Measurements from ENCODE around the gene KLF7. TPM values are rescaled to one million over a fixed set of nuclear protein-coding genes. Genes with fewer than 3 reads are reported as not detected.

The KLF7 gene
- total RNA-seq, 1 experiment from 2014 or later: 32.2 TPM

DNA sequence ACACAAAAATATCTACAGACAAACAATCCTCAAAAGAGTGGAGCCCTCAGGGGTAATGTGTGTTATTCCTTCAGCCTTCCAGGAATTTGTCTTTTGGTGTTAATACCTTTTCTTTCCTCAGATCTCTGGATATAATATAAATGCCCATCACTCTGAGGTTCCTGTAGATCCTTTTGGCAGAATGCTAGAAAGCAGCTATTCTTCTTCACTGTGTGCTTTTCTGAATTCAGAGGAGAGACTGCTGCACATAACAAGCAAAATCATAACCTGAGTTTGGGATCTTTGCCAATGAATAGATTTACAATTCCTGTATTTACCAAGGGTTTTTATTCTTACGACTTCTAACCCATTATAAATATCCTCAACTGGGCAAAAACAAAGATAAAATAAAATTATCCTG lies 57.3 kb downstream of the KLF7 start:
- H3K4ac ChIP-seq (ENCODE audit: low read depth, low read length): no peak overlapping the region
- no peak overlapping the region for H2BK20ac ChIP-seq (ENCODE audit: low read depth, low read length, poor library complexity, severe bottlenecking)
- no peak overlapping the region for H2BK120ac ChIP-seq (ENCODE audit: low read depth, low read length, poor library complexity, severe bottlenecking)
- WGBS (ENCODE audit: extremely low coverage, insufficient read length, low lambda C conversion rate): no CpG with 5 or more reads among the region's 1 CpG
- H3K14ac ChIP-seq (ENCODE audit: insufficient read depth, low read length): no peak overlapping the region
- no peaks in the 10 kb centered on the region for H3K79me2 ChIP-seq (ENCODE audit: insufficient read depth, low read length)
- H4K5ac ChIP-seq (ENCODE audit: insufficient read length, low read depth, low read length): no peak overlapping the region
- TF ChIP-seq, protein P1, sequence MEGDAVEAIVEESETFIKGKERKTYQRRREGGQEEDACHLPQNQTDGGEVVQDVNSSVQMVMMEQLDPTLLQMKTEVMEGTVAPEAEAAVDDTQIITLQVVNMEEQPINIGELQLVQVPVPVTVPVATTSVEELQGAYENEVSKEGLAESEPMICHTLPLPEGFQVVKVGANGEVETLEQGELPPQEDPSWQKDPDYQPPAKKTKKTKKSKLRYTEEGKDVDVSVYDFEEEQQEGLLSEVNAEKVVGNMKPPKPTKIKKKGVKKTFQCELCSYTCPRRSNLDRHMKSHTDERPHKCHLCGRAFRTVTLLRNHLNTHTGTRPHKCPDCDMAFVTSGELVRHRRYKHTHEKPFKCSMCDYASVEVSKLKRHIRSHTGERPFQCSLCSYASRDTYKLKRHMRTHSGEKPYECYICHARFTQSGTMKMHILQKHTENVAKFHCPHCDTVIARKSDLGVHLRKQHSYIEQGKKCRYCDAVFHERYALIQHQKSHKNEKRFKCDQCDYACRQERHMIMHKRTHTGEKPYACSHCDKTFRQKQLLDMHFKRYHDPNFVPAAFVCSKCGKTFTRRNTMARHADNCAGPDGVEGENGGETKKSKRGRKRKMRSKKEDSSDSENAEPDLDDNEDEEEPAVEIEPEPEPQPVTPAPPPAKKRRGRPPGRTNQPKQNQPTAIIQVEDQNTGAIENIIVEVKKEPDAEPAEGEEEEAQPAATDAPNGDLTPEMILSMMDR (conservative IDR thresholded peaks at IDR 0.05): no peak
- no peak overlapping the region for H2AK5ac ChIP-seq (ENCODE audit: insufficient read length, low read length)
- Mint-ChIP-seq H3K9me3 (no peaks in the 10 kb centered on the region), H3K27ac (no peak overlapping the region), H3K4me1 (peaks cover 16 to 18% of the 10 kb centered on the region in 2 experiments), H3K4me3 (no peak overlapping the region), H3K36me3 (ENCODE audit: insufficient read depth in 1 of 3, low read depth in 3 of 3) (peaks cover 1 to 29% (median 7%) of the 10 kb centered on the region in 3 experiments; a peak in 5 of 7 replicates), H3K27me3 (ENCODE audit: low read depth) (no peaks in the 10 kb centered on the region)
- no peak overlapping the region for H3T11ph ChIP-seq (ENCODE audit: low read length)
- no peaks in the 10 kb centered on the region for H3K9me3 ChIP-seq (ENCODE audit: control insufficient read depth, low read depth, low read length)
- no peaks in the 10 kb centered on the region for H3K23me2 ChIP-seq (ENCODE audit: insufficient read length, low read depth, low read length, poor library complexity, severe bottlenecking)
- no peak overlapping the region for H4K8ac ChIP-seq (replicated peaks; ENCODE audit: insufficient read length, low read depth, low read length)
- no peak overlapping the region for H2BK15ac ChIP-seq (ENCODE audit: low read depth, low read length)
- no peak overlapping the region for H3K27ac ChIP-seq (ENCODE audit: insufficient read length, low read depth, low read length)
- H3K4me1 ChIP-seq (ENCODE audit: insufficient read depth, low read length): no peaks in the 10 kb centered on the region
- no peaks in the 10 kb centered on the region for H3K79me1 ChIP-seq (ENCODE audit: insufficient read depth, low read depth, low read length, poor library complexity, severe bottlenecking)
- H3K23ac ChIP-seq (ENCODE audit: insufficient read length, low read depth, low read length): no peak overlapping the region
- no peak for DNase-seq
- H2BK12ac ChIP-seq (ENCODE audit: insufficient read length, low read depth, low read length): no peak overlapping the region
- H3K56ac ChIP-seq (ENCODE audit: insufficient read length, low read depth, low read length): no peak overlapping the region
- H2BK5ac ChIP-seq (ENCODE audit: insufficient read length, low read length): no peak overlapping the region
- H3K9ac ChIP-seq (ENCODE audit: extremely low read depth, insufficient read length, low read length): no peak overlapping the region
- no peak overlapping the region for H3K18ac ChIP-seq (ENCODE audit: insufficient read length, low read depth, low read length)
- no peak overlapping the region for H2AFZ ChIP-seq (ENCODE audit: low read length)
- H3K27me3 ChIP-seq (ENCODE audit: insufficient read depth, low read length): no peaks in the 10 kb centered on the region
- no peak overlapping the region for H3K4me2 ChIP-seq (ENCODE audit: insufficient read depth, insufficient read length, low read length)
- H4K91ac ChIP-seq (ENCODE audit: insufficient read length, low read depth, low read length): no peak overlapping the region
- H4K20me1 ChIP-seq (ENCODE audit: control insufficient read depth, insufficient read depth, insufficient read length): no peaks in the 10 kb centered on the region
